ENCODE measurements around the gene NRXN3. TPM values are rescaled to one million over a fixed set of nuclear protein-coding genes. Genes with fewer than 3 reads are reported as not detected.

Gene NRXN3
- polyA plus RNA-seq, 4 donors = 6.4 to 7.2 (median 7.0) TPM

GRCh38 chr14:79668951-79669350 is 1498.8 kb downstream of the NRXN3 start:
- peak in 1 of 4 donors; percentile 36 for DNase-seq (ENCODE audit: low read depth in 4 of 4, low spot score in 3 of 4)

GRCh38 chr14:79670811-79671210 is 1500.6 kb downstream of the NRXN3 start:
- no peak for DNase-seq (ENCODE audit: low read depth in 4 of 4, low spot score in 3 of 4)

- no peak for DNase-seq (ENCODE audit: low read depth in 4 of 4, low spot score in 3 of 4)
Observed at GRCh38 chr14:79680087-79680486, 1509.9 kb downstream of the NRXN3 start.

- no peak for DNase-seq (ENCODE audit: low read depth in 4 of 4, low spot score in 3 of 4)
Observed at GRCh38 chr14:79686196-79686595, 1516.0 kb downstream of the NRXN3 start.

DNA sequence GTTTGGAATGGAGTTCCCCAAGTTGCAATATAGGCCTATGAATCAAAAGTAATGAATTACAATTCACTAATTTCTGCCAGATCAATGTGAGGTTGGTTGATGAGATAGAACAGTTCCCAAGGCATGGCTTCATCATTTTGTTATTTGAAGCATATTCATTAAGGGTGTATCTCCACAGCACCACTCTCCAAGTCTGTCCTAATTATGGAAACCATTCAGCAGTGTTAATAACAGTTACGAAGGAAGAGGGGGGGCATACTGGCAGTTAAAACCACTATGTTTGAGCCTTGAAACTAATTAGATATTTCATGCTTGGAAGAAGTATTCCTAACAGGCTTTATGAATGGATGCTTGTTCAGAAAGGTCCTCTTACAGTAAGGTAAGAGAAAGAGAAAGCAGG is 1520.8 kb downstream of the NRXN3 start:
- no peak for DNase-seq (ENCODE audit: low read depth in 4 of 4, low spot score in 3 of 4)

GRCh38 chr14:79693935-79694334 is 1523.8 kb downstream of the NRXN3 start:
- no peak for DNase-seq (ENCODE audit: low read depth in 4 of 4, low spot score in 3 of 4)

GRCh38 chr14:79695307-79695706 is 1525.1 kb downstream of the NRXN3 start:
- DNase-seq (ENCODE audit: low read depth in 4 of 4, low spot score in 3 of 4) = no peak

GRCh38 chr14:79698298-79698711 is 1528.1 kb downstream of the NRXN3 start:
- peak; percentile 64 to 78 (median 68) for DNase-seq (ENCODE audit: low read depth in 4 of 4, low spot score in 3 of 4)

- no peak for DNase-seq (ENCODE audit: low read depth in 4 of 4, low spot score in 3 of 4)
Observed at GRCh38 chr14:79699206-79699605, 1529.0 kb downstream of the NRXN3 start.

GRCh38 chr14:79701371-79701770 is 1531.2 kb downstream of the NRXN3 start:
- no peak for DNase-seq (ENCODE audit: low read depth in 4 of 4, low spot score in 3 of 4)

DNA sequence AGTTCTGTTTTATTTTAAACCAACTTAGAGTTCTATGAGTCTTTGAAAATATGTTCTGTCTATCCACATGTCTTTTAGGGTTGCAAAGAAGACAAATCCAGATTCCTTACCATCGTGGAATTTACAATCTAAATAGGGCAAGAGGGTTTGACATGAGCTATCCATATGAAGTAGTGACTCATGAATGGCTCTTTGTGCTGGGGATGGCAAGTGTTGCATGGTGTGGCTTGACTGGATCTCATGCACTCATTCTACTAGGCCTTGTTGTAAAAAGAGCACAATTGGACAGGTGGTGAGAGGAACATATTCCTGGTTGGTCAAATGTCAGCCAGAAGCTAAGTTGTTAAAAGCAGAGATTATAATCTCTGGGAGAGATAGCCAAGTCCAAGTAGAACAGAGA is 1532.0 kb downstream of the NRXN3 start:
- DNase-seq (ENCODE audit: low read depth in 4 of 4, low spot score in 3 of 4) = no peak

DNA sequence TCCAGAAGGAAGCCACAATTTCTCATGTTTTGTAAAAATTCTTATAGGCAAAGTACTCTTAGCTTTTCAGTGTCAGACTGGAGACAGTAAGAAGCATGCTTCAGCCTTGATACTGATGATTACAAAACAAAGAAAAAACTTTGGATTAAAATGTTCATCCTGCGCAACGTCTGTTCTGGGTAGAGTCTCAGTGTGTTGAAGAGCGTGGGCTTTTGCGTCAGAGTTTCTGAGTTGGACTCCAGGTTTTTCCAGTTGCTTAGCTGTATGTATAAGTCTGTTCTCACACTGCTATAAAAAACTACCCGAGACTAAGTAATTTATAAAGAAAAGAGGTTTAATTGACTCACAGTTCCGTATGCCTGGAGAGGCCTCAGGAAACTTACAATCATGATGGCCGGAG is 1533.0 kb downstream of the NRXN3 start:
- no peak for DNase-seq (ENCODE audit: low read depth in 4 of 4, low spot score in 3 of 4)

GRCh38 chr14:79704041-79704807 is 1534.1 kb downstream of the NRXN3 start:
- no peak for DNase-seq (ENCODE audit: low read depth in 4 of 4, low spot score in 3 of 4)

GRCh38 chr14:79705126-79705894 is 1535.1 kb downstream of the NRXN3 start:
- no peak for DNase-seq (ENCODE audit: low read depth in 4 of 4, low spot score in 3 of 4)

DNA sequence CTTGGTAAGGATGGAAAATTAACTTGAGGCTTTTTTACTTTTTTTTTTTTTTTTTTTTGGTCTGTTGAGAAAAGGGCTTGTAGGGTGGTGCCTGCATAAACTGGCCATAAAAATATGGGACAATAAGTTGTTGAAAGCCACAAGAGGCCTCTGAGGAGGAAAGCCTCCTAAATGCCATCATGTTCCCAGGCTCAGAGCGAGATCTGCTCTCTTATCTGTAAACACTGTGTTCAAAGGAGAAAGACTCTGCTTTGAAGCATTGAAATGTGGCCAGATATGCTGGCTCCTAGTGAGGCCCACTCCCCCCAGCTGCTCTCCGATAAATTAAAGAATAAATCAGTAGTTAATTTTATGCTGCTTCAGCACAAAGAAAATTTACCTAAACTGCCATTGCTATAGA is 1536.2 kb downstream of the NRXN3 start:
- no peak for DNase-seq (ENCODE audit: low read depth in 4 of 4, low spot score in 3 of 4)

DNA sequence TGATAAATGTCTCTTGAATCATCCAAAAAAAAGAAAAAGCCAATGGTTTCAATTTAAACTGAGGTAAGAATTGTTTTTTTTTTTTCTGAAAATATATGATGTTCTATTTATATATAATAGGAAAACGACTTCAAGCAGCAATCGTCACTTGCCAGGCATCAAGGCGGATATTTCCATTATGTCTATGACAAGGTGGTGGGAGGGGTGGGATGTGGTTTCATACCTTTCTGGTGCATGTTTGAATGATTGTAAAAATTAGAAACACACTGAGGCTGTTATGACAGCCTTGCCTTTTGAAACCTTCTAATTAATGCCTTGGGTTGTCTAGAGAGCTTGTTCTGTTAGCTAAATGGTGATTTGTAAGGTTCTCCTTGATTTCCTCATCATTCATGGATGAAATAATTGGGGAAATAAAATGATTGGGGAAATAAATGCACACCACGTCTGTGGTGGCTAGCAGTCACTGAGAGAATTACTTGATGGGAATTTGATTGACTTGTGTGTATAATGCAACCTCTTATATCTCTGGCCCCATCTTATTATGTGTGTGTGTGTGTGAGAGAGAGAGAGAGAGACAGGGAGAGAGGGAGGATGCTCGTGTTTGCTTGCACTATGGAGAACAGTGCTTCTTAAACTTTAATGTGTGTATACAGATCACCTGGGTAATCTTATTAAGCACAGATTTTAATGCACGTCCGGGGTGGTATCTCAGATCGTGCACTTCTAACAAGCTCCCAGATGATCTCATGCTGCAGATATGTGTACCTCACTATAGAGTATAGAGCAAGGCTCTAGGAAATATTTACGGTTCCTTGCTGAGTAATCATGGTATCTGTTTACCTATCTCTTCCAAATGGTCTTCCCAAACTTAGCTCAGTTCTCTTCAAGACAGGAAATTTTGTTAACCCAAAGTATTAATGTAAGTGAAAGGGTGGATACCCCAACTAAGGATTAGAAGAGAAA is 1538.5 kb downstream of the NRXN3 start:
- DNase-seq (ENCODE audit: low read depth in 4 of 4, low spot score in 3 of 4) = no peak

DNA sequence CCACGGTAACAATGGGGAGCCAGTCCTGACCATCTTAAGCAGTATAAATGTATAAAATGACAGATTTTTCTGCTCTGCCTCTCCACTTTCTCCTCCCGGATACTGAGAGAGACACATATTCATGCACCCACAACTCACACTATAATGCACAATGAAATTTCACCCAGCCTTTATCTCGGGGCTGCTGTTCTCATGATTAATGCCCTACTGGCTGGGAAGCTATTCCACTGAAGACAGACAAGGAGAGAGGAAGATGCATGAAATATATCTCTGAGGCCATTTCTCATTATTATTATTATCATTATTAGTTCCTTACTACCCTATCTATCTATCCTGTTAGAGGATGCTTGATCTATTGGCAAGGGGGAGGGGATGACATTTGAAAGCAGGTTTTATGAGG is 1539.4 kb downstream of the NRXN3 start:
- DNase-seq (ENCODE audit: low read depth in 4 of 4, low spot score in 3 of 4) = no peak

- no peak for DNase-seq (ENCODE audit: low read depth in 4 of 4, low spot score in 3 of 4)
Observed at GRCh38 chr14:79712302-79712950, 1542.3 kb downstream of the NRXN3 start.

DNA sequence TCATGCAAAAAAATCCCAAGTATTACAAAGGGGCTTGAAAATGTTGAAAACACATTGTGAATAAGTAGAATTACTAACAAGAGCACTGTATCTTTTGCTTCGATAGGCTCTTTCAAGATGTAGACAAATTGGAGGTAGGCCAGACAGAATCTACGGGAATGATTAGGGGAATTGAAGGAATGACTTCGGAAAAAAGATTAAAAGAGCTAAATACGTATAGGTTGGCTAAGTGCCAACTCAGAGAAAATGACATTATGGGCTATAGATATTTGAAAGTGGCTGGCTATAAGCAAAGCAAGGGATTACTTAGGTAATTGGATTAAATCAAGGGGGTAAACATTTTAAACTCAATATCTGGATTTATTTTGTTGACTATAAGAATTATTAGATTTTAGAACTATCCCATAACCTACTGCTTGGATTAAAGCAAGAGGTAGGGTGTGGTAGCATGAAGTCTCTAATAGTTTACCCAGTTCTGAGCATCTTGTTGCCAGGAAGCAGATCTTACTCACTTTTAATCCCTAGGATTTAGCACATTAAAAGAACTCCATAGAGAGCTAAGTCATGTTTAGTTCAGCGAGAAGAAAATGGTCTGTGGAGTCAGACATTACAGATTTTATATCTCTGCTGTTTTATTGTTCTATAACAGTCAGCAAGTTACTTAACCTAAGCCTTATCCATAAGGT is 1551.4 kb downstream of the NRXN3 start:
- DNase-seq (ENCODE audit: low read depth in 4 of 4, low spot score in 3 of 4) = no peak

Measured in left renal pelvis (tissue), 4 donors.